HEK293 (cell line): Measurements from ENCODE around the gene RNF182.

Experiments
- CTCF ChIA-PET: fragments of 350-600 bp; formaldehyde crosslinking; extraction: SDS; loops from one replicate; lab custom pipeline; 2021; ENCODE audit warnings: antibody characterized with exemption; lab: Yijun Ruan, JAX
- POLR2A ChIA-PET: fragments of 300-600 bp; formaldehyde crosslinking; extraction: SDS; loops from one replicate; lab custom pipeline; 2020; ENCODE audit warnings: antibody characterized with exemption, inconsistent platforms; lab: Yijun Ruan, JAX
- H3K27ac ChIP-seq: fragments of 200-500 bp; sonication (Bioruptor generic); 2 replicates; pipeline ENCODE4 v1.5.1; 2014; ENCODE audit warnings: low read depth, low read length, control low read depth, inconsistent platforms; ENCODE audit errors: extremely low read depth
- H3K36me3 ChIP-seq, 2 experiments: fragments of 200-500 bp in 1 of 2; sonication (Bioruptor generic) in 1 of 2; 1 replicate in 1 of 2; 2 replicates in 1 of 2; pipeline ENCODE4 v1.5.1; 2014 to 2017; ENCODE audit warnings: inconsistent platforms in 2 of 2, low read length in 2 of 2; ENCODE audit not compliant: control insufficient read depth in 2 of 2, insufficient read depth in 1 of 2
- H3K4me1 ChIP-seq: fragments of 200-500 bp; sonication (Bioruptor generic); 2 replicates; pipeline ENCODE4 v1.5.1; 2014; ENCODE audit warnings: mild to moderate bottlenecking, low read length, inconsistent platforms; ENCODE audit not compliant: control insufficient read depth, insufficient read depth
- H3K4me3 ChIP-seq: 2 replicates; pipeline ENCODE4 v1.5.1; 2011; ENCODE audit warnings: low read depth, mild to moderate bottlenecking, control low read depth, low read length, moderate library complexity
- H3K9me3 ChIP-seq: fragments of 200-500 bp; sonication (Bioruptor generic); 2 replicates; pipeline ENCODE4 v1.5.1; 2014; ENCODE audit warnings: low read depth, low read length, inconsistent platforms; ENCODE audit not compliant: control insufficient read depth, insufficient read depth
- GLIS2 ChIP-seq: fragments of 450-650 bp; formaldehyde crosslinking; IDR thresholded peaks from 2 replicates; pipeline ENCODE4 v1.5.1; 2016; ENCODE audit warnings: missing biosample characterization, missing genetic modification characterization
- KLF9 ChIP-seq: fragments of 450-650 bp; formaldehyde crosslinking; IDR thresholded peaks from 2 replicates; pipeline ENCODE4 v1.5.1; 2016; ENCODE audit warnings: missing biosample characterization, missing genetic modification characterization, low read depth
- MEIS1 ChIP-seq: sonication (generic); formaldehyde crosslinking; IDR thresholded peaks from 2 replicates; pipeline ENCODE4 v1.8.1; 2022; ENCODE audit warnings: missing genetic modification reagents, mild to moderate bottlenecking, borderline replicate concordance
- TCF7L2 ChIP-seq: IDR thresholded peaks from 2 replicates; pipeline ENCODE4 v1.6.1; 2011; ENCODE audit warnings: low read depth, mild to moderate bottlenecking, inconsistent platforms, low read length, moderate library complexity, borderline replicate concordance
- ZBTB20 ChIP-seq: fragments of 450-650 bp; formaldehyde crosslinking; IDR thresholded peaks from 2 replicates; pipeline ENCODE4 v1.5.1; 2016; ENCODE audit warnings: missing biosample characterization, missing genetic modification characterization
- ZEB2 ChIP-seq: fragments of 450-650 bp; formaldehyde crosslinking; IDR thresholded peaks from 2 replicates; pipeline ENCODE4 v1.5.1; 2016; ENCODE audit warnings: missing biosample characterization, missing genetic modification characterization
- ZNF10 ChIP-seq: fragments of 450-650 bp; formaldehyde crosslinking; IDR thresholded peaks from 2 replicates; pipeline ENCODE4 v1.5.1; 2017; ENCODE audit warnings: missing biosample characterization, missing genetic modification characterization
- ZNF140 ChIP-seq: fragments of 450-650 bp; formaldehyde crosslinking; IDR thresholded peaks from 2 replicates; pipeline ENCODE4 v1.5.1; 2016; ENCODE audit warnings: missing biosample characterization, missing genetic modification characterization
- ZNF2 ChIP-seq: fragments of 450-650 bp; formaldehyde crosslinking; IDR thresholded peaks from 2 replicates; pipeline ENCODE4 v1.5.1; 2016; ENCODE audit warnings: missing biosample characterization, missing genetic modification characterization
- ZNF211 ChIP-seq: fragments of 450-650 bp; formaldehyde crosslinking; IDR thresholded peaks from 2 replicates; pipeline ENCODE4 v1.5.1; 2016; ENCODE audit warnings: low read depth, missing biosample characterization, missing genetic modification characterization
- ZNF248 ChIP-seq: fragments of 450-650 bp; formaldehyde crosslinking; IDR thresholded peaks from 2 replicates; pipeline ENCODE4 v1.5.1; 2017; ENCODE audit warnings: missing biosample characterization, missing genetic modification characterization
- ZNF274 ChIP-seq, 2 experiments: fragments of 200-500 bp in 1 of 2; fragments of 450-650 bp in 1 of 2; sonication (Bioruptor generic) in 1 of 2; formaldehyde crosslinking in 1 of 2; IDR thresholded peaks; 2 replicates each; pipeline versions ENCODE4 v1.5.1 to v1.6.1; 2014 to 2016; ENCODE audit warnings: borderline replicate concordance in 1 of 2, inconsistent platforms in 1 of 2, low read length in 1 of 2, missing biosample characterization in 1 of 2, missing genetic modification characterization in 1 of 2
- ZNF416 ChIP-seq: fragments of 450-650 bp; formaldehyde crosslinking; IDR thresholded peaks from 2 replicates; pipeline ENCODE4 v1.5.1; 2016; ENCODE audit warnings: missing biosample characterization, missing genetic modification characterization
- ZNF629 ChIP-seq: fragments of 450-650 bp; formaldehyde crosslinking; IDR thresholded peaks from 2 replicates; pipeline ENCODE4 v1.5.1; 2017; ENCODE audit warnings: missing biosample characterization, missing genetic modification characterization
- ZNF707 ChIP-seq: fragments of 450-650 bp; formaldehyde crosslinking; IDR thresholded peaks from 2 replicates; pipeline ENCODE4 v1.5.1; 2016; ENCODE audit warnings: missing biosample characterization, missing genetic modification characterization
- TF ChIP-seq, protein P1 (sequence below): fragments of 450-650 bp; formaldehyde crosslinking; IDR thresholded peaks from 2 replicates; pipeline ENCODE4 v1.5.1; 2017; ENCODE audit warnings: missing biosample characterization, missing genetic modification characterization
- TF ChIP-seq, protein P2 (sequence below): fragments of 450-650 bp; formaldehyde crosslinking; IDR thresholded peaks from 2 replicates; pipeline ENCODE4 v1.5.1; 2016; ENCODE audit warnings: missing biosample characterization, missing genetic modification characterization
- TF ChIP-seq, protein P3 (sequence below): fragments of 450-650 bp; formaldehyde crosslinking; IDR thresholded peaks from 2 replicates; pipeline ENCODE4 v1.5.1; 2017; ENCODE audit warnings: missing biosample characterization, missing genetic modification characterization
- TF ChIP-seq, protein P4 (sequence below): fragments of 450-650 bp; formaldehyde crosslinking; IDR thresholded peaks from 2 replicates; pipeline ENCODE4 v1.5.1; 2017; ENCODE audit warnings: missing biosample characterization, missing genetic modification characterization
- TF ChIP-seq, protein P5 (sequence below): fragments of 450-650 bp; formaldehyde crosslinking; IDR thresholded peaks from 2 replicates; pipeline ENCODE4 v1.5.1; 2016; ENCODE audit warnings: missing biosample characterization, missing genetic modification characterization

Gene RNF182

DNA sequence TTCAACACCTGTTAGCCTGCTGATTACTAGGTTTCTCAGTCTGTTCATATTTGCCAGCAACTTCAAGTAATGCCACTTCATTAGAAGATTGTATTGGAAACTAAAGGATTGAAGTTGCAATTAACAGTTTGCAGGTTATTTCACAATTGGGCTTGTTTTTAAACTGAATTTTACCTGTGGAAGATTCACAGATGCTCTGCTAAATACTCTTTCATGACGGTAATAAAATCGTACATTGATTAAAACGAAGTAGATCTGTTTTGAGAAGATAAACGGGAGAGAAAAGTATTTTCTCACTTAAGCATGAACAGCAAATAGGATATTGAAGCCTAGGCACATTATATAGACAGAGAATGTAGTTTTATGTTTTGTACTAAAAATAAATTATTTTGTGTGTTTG lies 1.6 kb downstream of the RNF182 start:
- ChIA-PET POLR2A (no interaction called here), CTCF (interaction anchor here (0.6 to 7.7 kb wide), 3 partner anchors 14 to 365 kb away, joined by 3 to 94 read pairs (median 7); no protein-coding TSS in a partner anchor)
- TF ChIP-seq ZBTB20 (tag by site-specific recombination) (no peak), ZNF707 (tag by site-specific recombination) (no peak), GLIS2 (tag by site-specific recombination) (no peak), ZNF274 (IDR thresholded peaks at IDR 0.05; ENCODE audit: low read length) (no peak), ZNF274 (tag by site-specific recombination; IDR thresholded peaks at IDR 0.05; ENCODE audit: borderline replicate concordance) (no peak), ZNF2 (no peak), ZNF629 (no peak)
- TF ChIP-seq, protein P1, sequence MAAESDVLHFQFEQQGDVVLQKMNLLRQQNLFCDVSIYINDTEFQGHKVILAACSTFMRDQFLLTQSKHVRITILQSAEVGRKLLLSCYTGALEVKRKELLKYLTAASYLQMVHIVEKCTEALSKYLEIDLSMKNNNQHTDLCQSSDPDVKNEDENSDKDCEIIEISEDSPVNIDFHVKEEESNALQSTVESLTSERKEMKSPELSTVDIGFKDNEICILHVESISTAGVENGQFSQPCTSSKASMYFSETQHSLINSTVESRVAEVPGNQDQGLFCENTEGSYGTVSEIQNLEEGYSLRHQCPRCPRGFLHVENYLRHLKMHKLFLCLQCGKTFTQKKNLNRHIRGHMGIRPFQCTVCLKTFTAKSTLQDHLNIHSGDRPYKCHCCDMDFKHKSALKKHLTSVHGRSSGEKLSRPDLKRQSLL (tag by site-specific recombination) = no peak
- TF ChIP-seq, protein P2, sequence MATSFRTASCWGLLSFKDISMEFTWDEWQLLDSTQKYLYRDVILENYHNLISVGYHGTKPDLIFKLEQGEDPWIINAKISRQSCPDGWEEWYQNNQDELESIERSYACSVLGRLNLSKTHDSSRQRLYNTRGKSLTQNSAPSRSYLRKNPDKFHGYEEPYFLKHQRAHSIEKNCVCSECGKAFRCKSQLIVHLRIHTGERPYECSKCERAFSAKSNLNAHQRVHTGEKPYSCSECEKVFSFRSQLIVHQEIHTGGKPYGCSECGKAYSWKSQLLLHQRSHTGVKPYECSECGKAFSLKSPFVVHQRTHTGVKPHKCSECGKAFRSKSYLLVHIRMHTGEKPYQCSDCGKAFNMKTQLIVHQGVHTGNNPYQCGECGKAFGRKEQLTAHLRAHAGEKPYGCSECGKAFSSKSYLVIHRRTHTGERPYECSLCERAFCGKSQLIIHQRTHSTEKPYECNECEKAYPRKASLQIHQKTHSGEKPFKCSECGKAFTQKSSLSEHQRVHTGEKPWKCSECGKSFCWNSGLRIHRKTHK (tag by site-specific recombination) = no peak
- TF ChIP-seq, protein P3, sequence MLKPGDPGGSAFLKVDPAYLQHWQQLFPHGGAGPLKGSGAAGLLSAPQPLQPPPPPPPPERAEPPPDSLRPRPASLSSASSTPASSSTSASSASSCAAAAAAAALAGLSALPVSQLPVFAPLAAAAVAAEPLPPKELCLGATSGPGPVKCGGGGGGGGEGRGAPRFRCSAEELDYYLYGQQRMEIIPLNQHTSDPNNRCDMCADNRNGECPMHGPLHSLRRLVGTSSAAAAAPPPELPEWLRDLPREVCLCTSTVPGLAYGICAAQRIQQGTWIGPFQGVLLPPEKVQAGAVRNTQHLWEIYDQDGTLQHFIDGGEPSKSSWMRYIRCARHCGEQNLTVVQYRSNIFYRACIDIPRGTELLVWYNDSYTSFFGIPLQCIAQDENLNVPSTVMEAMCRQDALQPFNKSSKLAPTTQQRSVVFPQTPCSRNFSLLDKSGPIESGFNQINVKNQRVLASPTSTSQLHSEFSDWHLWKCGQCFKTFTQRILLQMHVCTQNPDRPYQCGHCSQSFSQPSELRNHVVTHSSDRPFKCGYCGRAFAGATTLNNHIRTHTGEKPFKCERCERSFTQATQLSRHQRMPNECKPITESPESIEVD (tag by site-specific recombination) = no peak
- H3K9me3 ChIP-seq = no peaks in the 10 kb centered on the region
- H3K4me1 ChIP-seq = no peaks in the 10 kb centered on the region
- no peak overlapping the region for H3K27ac ChIP-seq
- H3K36me3 ChIP-seq = no peaks in the 10 kb centered on the region
- H3K4me3 ChIP-seq = no peak overlapping the region

DNA sequence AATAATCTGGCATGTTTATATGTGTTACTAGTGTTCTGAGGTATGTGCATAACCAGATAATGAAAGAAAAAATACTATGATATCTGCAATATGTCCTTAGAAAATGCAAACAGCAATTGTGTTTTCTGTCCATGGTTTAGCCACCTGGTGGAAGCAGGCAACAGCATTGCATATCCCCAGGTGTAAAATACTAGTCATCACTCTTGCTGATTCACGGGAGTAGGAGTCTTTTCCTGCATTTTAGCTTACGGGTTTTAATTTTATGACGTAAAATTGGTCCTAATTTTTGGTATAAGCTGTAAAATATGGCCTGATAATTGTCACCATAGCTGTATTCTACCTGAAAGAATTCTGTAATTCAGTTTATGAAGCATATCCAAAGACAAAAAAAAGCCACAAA lies 2.5 kb downstream of the RNF182 start:
- no peak overlapping the region for H3K4me3 ChIP-seq
- no peaks in the 10 kb centered on the region for H3K9me3 ChIP-seq
- no peak overlapping the region for H3K27ac ChIP-seq
- ChIA-PET POLR2A (no interaction called here), CTCF (interaction anchor here (0.6 to 7.7 kb wide), 6 partner anchors 15 to 366 kb away, joined by 3 to 94 read pairs (median 6); no protein-coding TSS in a partner anchor)
- H3K4me1 ChIP-seq = no peaks in the 10 kb centered on the region
- no peaks in the 10 kb centered on the region for H3K36me3 ChIP-seq
- TF ChIP-seq TCF7L2 (no peak), ZNF248 (tag by site-specific recombination) (no peak), ZNF416 (no peak), ZNF211 (no peak), MEIS1 (no peak), ZNF140 (no peak), ZNF10 (tag by site-specific recombination) (no peak), KLF9 (tag by site-specific recombination) (no peak), ZEB2 (tag by site-specific recombination) (no peak)
- TF ChIP-seq, protein P4, sequence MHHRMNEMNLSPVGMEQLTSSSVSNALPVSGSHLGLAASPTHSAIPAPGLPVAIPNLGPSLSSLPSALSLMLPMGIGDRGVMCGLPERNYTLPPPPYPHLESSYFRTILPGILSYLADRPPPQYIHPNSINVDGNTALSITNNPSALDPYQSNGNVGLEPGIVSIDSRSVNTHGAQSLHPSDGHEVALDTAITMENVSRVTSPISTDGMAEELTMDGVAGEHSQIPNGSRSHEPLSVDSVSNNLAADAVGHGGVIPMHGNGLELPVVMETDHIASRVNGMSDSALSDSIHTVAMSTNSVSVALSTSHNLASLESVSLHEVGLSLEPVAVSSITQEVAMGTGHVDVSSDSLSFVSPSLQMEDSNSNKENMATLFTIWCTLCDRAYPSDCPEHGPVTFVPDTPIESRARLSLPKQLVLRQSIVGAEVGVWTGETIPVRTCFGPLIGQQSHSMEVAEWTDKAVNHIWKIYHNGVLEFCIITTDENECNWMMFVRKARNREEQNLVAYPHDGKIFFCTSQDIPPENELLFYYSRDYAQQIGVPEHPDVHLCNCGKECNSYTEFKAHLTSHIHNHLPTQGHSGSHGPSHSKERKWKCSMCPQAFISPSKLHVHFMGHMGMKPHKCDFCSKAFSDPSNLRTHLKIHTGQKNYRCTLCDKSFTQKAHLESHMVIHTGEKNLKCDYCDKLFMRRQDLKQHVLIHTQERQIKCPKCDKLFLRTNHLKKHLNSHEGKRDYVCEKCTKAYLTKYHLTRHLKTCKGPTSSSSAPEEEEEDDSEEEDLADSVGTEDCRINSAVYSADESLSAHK = no peak
- TF ChIP-seq, protein P5, sequence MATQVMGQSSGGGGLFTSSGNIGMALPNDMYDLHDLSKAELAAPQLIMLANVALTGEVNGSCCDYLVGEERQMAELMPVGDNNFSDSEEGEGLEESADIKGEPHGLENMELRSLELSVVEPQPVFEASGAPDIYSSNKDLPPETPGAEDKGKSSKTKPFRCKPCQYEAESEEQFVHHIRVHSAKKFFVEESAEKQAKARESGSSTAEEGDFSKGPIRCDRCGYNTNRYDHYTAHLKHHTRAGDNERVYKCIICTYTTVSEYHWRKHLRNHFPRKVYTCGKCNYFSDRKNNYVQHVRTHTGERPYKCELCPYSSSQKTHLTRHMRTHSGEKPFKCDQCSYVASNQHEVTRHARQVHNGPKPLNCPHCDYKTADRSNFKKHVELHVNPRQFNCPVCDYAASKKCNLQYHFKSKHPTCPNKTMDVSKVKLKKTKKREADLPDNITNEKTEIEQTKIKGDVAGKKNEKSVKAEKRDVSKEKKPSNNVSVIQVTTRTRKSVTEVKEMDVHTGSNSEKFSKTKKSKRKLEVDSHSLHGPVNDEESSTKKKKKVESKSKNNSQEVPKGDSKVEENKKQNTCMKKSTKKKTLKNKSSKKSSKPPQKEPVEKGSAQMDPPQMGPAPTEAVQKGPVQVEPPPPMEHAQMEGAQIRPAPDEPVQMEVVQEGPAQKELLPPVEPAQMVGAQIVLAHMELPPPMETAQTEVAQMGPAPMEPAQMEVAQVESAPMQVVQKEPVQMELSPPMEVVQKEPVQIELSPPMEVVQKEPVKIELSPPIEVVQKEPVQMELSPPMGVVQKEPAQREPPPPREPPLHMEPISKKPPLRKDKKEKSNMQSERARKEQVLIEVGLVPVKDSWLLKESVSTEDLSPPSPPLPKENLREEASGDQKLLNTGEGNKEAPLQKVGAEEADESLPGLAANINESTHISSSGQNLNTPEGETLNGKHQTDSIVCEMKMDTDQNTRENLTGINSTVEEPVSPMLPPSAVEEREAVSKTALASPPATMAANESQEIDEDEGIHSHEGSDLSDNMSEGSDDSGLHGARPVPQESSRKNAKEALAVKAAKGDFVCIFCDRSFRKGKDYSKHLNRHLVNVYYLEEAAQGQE (tag by site-specific recombination) = no peak
- TF ChIP-seq, all 188 proteins: peak for 0
